ENCODE results near the gene ZC3H7B. TPM values are rescaled to one million over a fixed set of nuclear protein-coding genes. Genes with fewer than 3 reads are reported as not detected.

ZC3H7B gene
- total and polyA plus RNA-seq, 2 donors (not counting 3 experiments of a cell fraction or from before 2014, with no cell fraction given) = 66.8 to 95.9 TPM

DNA sequence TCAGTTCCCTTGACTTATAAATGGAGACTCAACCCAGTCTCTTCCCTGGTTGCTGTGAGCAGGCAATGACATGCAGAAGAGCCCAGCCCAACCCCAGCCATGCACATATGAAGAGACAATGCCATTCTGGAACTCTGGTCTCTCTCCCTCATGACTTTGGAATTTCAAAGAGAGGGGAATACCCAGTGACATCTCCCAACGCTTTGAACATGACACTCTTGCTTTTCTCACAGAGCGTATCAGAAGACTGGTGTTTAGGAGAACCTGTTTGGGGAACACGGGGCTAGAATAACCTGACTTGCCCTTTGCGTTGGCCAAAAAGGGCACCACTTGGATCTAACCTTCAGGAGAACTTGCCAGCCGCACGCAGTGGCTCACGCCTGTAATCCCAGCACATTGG, 28.2 kb upstream of the ZC3H7B start:
- TF ChIP-seq POLR2AphosphoS5 (IDR thresholded peaks at IDR 0.05; ENCODE audit: insufficient read depth, low read depth, low read length) (no peak), FOS (IDR thresholded peaks at IDR 0.05; ENCODE audit: borderline replicate concordance, insufficient read depth, low read length) (no peak), JUN (IDR thresholded peaks at IDR 0.05; ENCODE audit: borderline replicate concordance, insufficient read depth, insufficient read length, low read depth) (no peak), GATA2 (IDR thresholded peaks at IDR 0.05; ENCODE audit: insufficient read depth, insufficient read length, low read depth, low read length) (no peak), MAX (IDR thresholded peaks at IDR 0.05; ENCODE audit: insufficient read depth, insufficient read length) (no peak), POLR2A (IDR thresholded peaks at IDR 0.05; ENCODE audit: low read depth, low read length) (no peak), CTCF (IDR thresholded peaks at IDR 0.05; ENCODE audit: extremely low read depth in 1 of 2, insufficient read depth in 1 of 2, low read depth in 1 of 2, low read length in 2 of 2) (no peak)
- Histone ChIP-seq H3K79me2 (ENCODE audit: control insufficient read depth, insufficient read depth, low read length) (peaks cover 49% of the 10 kb centered on the region), H3K4me2 (ENCODE audit: insufficient read depth, low read length) (no peak overlapping the region), H2AFZ (ENCODE audit: low read depth, low read length) (no peak overlapping the region), H3K9me1 (replicated peaks; ENCODE audit: control insufficient read depth, extremely low read depth, insufficient read depth, low read length) (no peaks in the 10 kb centered on the region), H3K27me3 (ENCODE audit: control insufficient read depth in 2 of 2, insufficient read depth in 2 of 2, low read length in 2 of 2) (no peaks in the 10 kb centered on the region), H4K20me1 (replicated peaks; ENCODE audit: control insufficient read depth, extremely low read depth, insufficient read depth, low read length) (no peaks in the 10 kb centered on the region), H3K4me1 (ENCODE audit: control insufficient read depth, extremely low read depth, insufficient read depth, low read length) (no peaks in the 10 kb centered on the region), H3K9me3 (replicated peaks; ENCODE audit: control insufficient read depth, insufficient read depth, low read length) (no peaks in the 10 kb centered on the region), H3K4me3 (replicated peaks in 1 of 3; ENCODE audit: insufficient read depth in 1 of 3, low read depth in 1 of 3, low read length in 3 of 3) (no peak overlapping the region), H3K27ac (ENCODE audit: insufficient read depth, low read depth, low read length) (no peak overlapping the region), H3K9ac (replicated peaks; ENCODE audit: extremely low read depth, insufficient read depth, low read length) (no peak overlapping the region), H3K36me3 (ENCODE audit: control insufficient read depth in 2 of 2, extremely low read depth in 1 of 2, insufficient read depth in 2 of 2, low read length in 2 of 2) (peaks cover 30 to 42% of the 10 kb centered on the region in 2 experiments)
- intact Hi-C loops (cut with micrococcal nuclease) (no loop called here), dilution Hi-C loops (cut with MboI; ENCODE audit: extremely low pct_ligation_motif_present, low sequenced_read_pairs) (no loop called here)
- ChIA-PET POLR2A (no interaction called here), CTCF (interaction anchor here (0.9 to 2.1 kb wide), 3 partner anchors 9 to 28 kb away, joined by 3 to 10 read pairs (median 3); partner anchors contain the start of gene ZC3H7B)
- BruUV-seq (replicated peaks) = no TSS peak
- no peak for FAIRE-seq
- no peak for DNase-seq (ENCODE audit: low read depth, low spot score)

Data from endothelial cell of umbilical vein (primary cell).